KG1 (cell line): ENCODE data around the gene DNAJC13.
A peak's percentile ranks its signal among the peaks of the same experiment; 100 is the strongest.

Source experiments
- DNase-seq: peaks from one replicate; lab custom pipeline; 2025; lab: John Stamatoyannopoulos, UW

The DNAJC13 gene

GRCh38 chr3:132406587-132406986 lies 10.7 kb upstream of the DNAJC13 start:
- no peak for DNase-seq

- DNase-seq: no peak
Measured at GRCh38 chr3:132407025-132407424, 10.3 kb upstream of the DNAJC13 start.

- no peak for DNase-seq
Measured at GRCh38 chr3:132414841-132415240, 2.5 kb upstream of the DNAJC13 start.

GRCh38 chr3:132416161-132416560 lies 1.1 kb upstream of the DNAJC13 start:
- DNase-seq: no peak

- DNase-seq: peak; percentile 59
Measured at GRCh38 chr3:132417695-132418411, 551 bp downstream of the DNAJC13 start.

- DNase-seq: no peak
Measured at GRCh38 chr3:132418916-132419315, 1.6 kb downstream of the DNAJC13 start.

GRCh38 chr3:132421832-132422231 lies 4.5 kb downstream of the DNAJC13 start:
- DNase-seq: no peak

- DNase-seq: no peak
Measured at GRCh38 chr3:132422531-132422930, 5.2 kb downstream of the DNAJC13 start.

GRCh38 chr3:132432639-132433038 lies 15.3 kb downstream of the DNAJC13 start:
- DNase-seq: no peak

GRCh38 chr3:132433121-132433520 lies 15.8 kb downstream of the DNAJC13 start:
- DNase-seq: no peak

GRCh38 chr3:132435224-132435910 lies 18.1 kb downstream of the DNAJC13 start:
- DNase-seq: no peak

- DNase-seq: no peak
Measured at GRCh38 chr3:132435911-132436425, 18.7 kb downstream of the DNAJC13 start.

GRCh38 chr3:132443421-132443820 lies 26.1 kb downstream of the DNAJC13 start:
- DNase-seq: no peak

- DNase-seq: no peak
Measured at GRCh38 chr3:132444383-132444782, 27.1 kb downstream of the DNAJC13 start.

GRCh38 chr3:132445817-132446216 lies 28.5 kb downstream of the DNAJC13 start:
- DNase-seq: no peak

- no peak for DNase-seq
Measured at GRCh38 chr3:132448216-132448961, 31.1 kb downstream of the DNAJC13 start.

- DNase-seq: no peak
Measured at GRCh38 chr3:132456136-132456535, 38.8 kb downstream of the DNAJC13 start.

- DNase-seq: no peak
Measured at GRCh38 chr3:132456571-132456970, 39.3 kb downstream of the DNAJC13 start.

GRCh38 chr3:132457286-132457685 lies 40.0 kb downstream of the DNAJC13 start:
- no peak for DNase-seq

GRCh38 chr3:132459551-132459950 lies 42.2 kb downstream of the DNAJC13 start:
- no peak for DNase-seq

GRCh38 chr3:132461544-132461943 lies 44.2 kb downstream of the DNAJC13 start:
- no peak for DNase-seq

- no peak for DNase-seq
Measured at GRCh38 chr3:132464066-132464465, 46.8 kb downstream of the DNAJC13 start.

- DNase-seq: no peak
Measured at GRCh38 chr3:132469326-132469725, 52.0 kb downstream of the DNAJC13 start.
